ENCODE data around the gene PVR.
"Not testable (repeated sequence)": the region's sequence is repeated elsewhere in the genome, so short reads cannot be mapped to it uniquely, and the experiment has no call there.

Gene PVR

DNA sequence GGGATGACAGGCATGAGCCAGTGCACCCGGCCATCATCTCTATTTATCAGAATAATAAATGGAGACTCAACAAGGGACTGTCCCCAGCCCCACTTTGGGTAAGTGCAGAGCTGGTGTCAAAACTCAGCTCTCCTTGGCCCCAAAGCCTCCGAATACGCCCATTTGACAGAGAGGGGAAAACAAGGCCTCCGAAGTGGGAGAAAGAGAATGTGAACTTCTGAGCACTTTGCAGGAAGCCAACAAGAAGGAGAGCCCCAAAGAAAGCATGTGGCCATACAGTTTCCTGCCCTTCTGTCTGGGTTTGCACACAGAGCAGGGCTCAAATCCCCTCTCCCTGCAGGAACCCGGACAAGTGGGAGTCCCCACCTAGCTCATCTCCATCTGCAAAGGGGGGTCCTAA is 56.8 kb downstream of the PVR start:
- no peak for DNase-seq (ENCODE audit: low spot score)

DNA sequence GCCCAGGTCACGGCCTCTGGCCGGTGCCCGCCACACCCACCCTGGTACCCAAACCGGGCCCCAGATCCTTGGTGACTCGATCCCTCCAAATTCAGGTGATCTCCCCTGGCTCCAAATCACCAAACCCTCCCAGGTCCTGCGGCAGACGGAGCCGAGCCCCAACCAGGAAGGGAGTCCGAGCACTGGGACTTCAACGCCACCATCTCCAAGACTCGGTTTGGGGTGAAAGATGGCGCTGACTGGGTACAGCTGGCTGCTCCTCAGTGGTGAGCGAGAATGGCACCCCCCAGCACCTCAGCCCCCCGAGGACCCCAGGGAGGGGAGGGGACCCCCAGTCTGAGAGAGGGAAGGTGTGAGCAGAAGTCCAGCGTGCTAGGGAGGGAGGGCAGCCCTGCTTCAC is 57.5 kb downstream of the PVR start:
- DNase-seq (ENCODE audit: low spot score), result no peak

DNA sequence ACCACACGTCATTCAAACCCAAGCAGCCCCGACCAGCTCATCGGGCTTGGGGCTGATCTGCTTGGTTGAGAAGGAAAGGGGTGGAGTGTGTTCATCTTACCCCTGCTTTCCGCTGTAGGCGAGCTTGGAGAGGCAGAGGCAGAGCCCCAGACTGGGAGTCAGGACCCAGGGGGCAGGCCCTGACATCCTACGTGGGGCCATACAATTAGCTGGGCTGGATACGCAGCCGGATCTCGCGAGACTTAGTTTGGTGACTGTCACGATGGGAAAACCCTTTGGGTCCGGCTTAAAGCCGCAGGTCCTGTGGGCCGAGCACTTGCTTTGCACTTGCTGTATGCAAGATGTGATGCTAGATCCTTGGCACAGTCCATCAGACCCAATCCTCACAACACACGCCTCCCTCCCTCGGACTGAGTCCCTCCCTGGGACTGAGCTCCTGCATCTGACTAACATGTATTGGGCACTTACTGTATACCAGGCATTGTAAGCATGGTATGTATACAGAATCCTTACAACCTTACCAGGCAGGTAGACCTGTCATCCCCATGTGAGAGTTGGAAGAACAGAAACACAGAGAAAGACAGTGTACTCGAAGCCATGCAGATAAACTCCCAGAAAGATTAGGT is 59.0 kb downstream of the PVR start:
- DNase-seq (ENCODE audit: low spot score), result no peak

DNA sequence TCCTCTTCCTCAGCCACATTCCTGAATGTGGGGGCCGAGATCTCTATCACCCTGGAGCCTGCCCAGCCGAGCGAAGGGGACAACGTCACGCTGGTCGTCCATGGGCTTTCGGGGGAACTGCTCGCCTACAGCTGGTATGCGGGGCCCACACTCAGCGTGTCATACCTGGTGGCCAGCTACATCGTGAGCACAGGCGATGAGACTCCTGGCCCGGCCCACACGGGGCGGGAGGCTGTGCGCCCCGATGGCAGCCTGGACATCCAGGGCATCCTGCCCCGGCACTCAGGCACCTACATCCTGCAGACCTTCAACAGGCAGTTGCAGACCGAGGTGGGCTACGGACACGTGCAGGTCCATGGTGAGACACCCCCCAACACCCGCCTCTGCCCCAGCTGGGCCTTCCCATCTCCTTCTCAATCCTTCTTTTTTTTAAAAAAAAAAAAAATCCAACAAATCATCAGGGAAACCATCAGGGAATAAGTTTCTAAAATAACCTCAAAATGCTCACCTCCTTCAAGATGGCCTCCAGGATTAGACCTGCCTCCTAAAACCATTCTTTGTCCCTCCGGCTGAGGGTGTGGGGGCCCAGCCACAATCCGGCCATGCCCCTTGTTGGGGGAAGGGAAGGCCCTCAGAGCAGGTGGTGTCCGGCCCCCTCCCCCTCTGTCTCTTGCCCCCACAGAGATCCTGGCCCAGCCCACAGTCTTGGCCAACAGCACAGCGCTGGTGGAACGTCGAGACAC is 59.8 kb downstream of the PVR start:
- no peak for DNase-seq (ENCODE audit: low spot score)

DNA sequence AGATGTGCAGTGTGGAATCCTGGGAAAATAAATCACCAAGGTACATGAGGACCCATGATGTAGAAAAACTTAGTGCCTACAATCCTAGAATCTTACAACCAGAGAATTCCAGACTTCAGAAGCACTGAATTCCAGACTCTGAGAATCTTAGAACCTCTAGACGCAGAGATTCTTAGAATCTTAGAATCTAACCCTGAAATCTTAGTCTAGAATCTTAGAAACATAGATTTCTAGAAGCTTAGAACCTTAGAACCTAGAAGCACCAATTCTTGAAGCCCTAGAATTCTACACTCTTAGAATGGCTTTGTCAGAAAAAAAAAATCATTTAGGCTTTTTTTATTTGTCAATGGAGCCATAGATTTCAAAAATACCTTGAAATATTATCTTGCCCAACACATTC is 61.3 kb downstream of the PVR start:
- DNase-seq (ENCODE audit: low spot score), result no peak

DNA sequence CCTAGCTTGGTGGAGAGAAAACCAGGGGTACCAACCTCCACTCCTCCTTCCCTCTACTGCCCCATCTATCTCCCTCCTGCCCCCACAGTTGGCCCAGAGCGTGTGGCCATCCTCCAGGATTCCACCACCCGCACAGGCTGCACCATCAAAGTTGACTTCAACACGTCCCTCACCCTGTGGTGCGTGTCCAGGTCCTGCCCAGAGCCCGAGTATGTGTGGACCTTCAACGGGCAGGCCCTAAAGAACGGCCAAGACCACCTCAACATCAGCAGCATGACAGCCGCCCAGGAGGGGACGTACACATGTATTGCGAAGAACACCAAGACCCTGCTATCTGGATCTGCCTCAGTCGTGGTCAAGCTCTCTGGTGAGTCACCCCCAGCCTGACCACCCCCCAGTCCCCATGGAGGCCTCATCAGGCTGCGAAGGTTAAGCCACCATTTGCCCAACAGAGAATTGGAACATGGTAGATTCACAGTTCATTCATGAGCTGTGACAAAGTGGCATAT is 61.8 kb downstream of the PVR start:
- DNase-seq (ENCODE audit: low spot score), result no peak

DNA sequence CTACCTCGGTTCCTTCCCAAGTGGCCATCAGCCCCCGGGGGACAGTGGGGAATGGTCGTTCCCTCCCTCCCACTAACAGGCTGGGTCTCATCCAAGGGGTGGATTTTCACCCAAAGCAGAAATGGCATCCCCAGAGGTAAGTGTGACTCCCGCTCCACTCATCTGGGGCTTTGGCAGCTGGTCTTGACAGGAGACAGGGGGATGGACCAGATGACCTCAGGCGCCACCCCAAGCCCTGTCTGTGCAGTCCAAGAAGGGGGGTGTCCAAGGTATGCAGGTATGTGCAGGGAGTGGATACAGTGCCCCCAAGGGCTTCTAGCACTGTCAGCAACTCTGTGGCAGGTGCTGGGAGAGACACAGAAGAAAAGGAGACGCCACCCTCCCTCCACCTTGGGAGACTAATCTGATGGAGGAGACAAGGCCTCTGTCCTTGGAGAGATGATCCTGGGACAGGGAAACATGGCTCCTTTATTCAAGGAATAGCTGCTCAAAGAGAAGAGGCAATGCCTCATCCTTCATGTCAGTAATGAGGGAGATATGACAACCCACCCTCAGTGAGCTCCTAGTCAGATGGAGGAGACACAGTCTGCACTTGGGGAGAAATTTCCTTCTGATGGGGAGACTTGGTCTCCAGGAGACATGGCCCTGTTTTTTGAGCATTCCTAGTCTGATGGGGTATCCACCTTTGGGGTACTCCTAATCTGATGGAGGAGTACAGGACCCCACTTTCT is 63.0 kb downstream of the PVR start:
- DNase-seq (ENCODE audit: low spot score), result no peak

DNA sequence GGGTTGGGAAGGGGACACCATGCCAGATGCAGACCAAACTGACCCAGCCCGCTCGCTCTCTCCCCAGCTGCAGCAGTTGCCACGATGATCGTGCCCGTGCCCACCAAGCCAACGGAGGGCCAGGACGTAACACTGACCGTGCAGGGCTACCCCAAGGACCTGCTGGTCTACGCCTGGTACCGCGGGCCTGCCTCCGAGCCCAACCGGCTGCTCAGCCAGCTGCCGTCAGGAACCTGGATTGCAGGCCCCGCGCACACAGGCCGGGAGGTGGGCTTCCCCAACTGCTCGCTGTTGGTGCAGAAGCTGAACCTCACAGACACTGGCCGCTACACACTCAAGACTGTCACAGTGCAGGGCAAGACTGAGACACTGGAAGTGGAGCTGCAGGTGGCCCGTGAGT is 64.1 kb downstream of the PVR start:
- DNase-seq (ENCODE audit: low spot score), result no peak

DNA sequence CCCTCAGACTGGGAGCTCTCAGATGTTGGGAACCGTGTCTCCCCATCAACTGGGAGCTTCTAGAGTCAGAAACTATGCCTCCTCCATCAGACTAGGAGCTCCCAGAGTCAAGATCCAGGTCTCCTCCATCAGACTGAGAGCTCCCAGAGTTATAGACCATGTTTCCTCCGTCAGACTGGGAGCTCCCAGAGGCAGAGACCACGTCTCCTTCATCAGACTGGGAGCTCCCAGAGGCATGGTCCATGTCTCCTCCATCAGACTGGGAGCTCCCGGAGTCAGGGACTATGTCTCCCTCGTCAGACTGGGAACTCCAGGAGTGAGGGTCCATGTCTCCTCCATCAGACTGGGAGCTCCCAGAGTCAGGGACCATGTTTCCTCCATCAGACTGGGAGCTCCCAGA is 65.2 kb downstream of the PVR start:
- no peak for DNase-seq (ENCODE audit: low spot score)

DNA sequence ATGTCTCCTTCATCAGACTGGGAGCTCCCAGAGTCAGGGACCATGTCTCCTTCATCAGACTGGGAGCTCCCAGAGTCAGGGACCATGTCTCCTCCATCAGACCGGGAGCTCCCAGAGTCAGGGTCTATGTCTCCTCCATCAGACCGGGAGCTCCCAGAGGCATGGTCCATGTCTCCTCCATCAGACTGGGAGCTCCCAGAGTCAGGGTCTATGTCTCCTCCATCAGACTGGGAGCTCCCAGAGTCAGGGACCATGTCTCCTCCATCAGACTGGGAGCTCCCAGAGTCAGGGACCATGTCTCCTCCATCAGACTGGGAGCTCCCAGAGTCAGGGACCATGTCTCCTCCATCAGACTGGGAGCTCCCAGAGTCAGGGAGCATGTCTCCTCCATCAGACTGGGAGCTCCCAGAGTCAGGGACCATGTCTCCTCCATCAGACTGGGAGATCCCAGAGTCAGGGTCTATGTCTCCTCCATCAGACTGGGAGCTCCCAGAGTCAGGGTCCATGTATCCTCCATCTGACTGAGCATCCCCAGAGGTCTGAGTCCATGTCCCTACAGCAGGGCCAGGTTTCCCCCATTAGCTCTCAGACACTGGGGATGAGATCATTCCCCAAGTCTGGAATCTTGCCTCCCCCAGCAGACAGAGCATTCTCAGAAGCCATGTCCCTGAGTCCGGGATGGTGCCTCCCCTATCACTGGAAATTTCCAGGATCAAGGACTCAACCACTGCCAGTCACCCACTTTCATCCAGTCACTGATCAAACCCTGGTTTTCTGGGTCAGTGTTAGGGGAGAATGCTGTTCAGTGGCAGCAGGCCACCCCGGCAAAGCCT is 65.9 kb downstream of the PVR start:
- not testable (repeated sequence) for DNase-seq (ENCODE audit: low spot score)

DNA sequence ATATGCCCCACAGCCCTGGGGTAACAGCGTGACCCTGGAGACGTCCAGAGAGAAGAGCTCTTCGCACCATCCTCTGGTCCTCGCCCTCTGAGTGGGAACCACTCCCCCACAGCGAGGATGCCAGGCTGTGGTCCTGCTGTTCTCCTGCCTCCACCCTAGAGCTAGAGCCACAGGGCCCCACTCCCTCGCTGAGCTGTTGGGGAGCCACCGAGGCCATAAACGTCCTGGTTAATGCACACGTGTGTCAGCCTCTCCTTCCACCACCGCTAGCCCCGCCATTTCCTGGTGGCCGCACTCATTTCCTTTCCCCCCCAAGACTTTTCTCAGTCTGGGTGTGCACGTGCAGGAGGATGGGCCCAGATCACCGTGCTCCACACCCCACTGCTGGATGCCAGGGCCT is 66.8 kb downstream of the PVR start:
- no peak for DNase-seq (ENCODE audit: low spot score)

DNA sequence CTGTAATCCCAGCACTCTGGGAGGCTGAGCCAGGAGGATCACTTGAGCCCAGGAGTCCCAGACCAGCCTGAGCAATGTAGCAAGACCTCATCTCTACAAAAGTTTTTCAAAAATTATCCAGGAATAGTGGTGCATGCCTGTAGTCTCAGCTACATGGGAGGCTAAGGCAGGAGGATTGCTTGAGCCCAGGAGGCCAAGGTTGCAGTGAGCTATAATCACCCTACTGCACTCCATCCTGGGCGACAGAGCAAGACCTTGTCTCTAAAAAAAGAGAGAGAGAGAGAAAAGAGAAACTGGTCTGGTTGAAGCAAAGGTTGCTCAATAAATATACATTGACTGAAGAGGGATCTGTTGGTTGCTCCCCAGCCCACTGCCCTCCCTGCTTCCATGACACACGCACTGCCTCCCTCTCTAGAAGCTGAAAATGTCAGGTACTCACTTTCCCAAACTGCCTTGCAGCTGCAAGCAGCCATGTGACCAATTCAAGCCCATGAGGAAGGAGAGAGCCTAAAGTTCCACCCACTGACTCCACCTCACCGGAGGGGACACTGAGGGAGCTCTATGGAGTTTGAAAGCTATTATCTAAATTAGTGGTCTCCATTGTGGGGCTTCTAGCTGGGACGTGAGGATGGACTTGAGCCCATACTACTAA is 69.3 kb downstream of the PVR start:
- no peak for DNase-seq (ENCODE audit: low spot score)

Data from germinal center (tissue), 1 donor.